Measurements from ENCODE around the gene TRIM59.

The TRIM59 gene

DNA sequence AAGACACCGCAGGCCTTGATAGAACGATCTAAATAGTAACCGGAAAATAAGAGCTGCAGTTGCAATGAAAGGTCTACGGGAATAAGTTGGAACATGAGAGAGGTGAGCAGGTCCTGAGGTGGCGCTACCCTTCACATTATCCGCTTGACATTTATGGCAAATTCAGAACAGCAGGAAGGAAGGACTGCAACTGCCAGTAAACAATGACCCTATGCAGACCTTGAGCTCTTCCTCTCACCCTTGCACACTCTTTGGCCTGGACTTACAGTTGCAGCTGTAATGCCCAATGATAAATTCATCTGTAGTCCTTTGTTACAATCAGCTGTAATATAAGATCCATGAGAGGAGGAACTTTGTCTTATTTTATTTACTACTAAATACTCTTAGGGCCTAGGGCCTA is 32.3 kb upstream of the TRIM59 start:
- DNase-seq (ENCODE audit: low read depth) = no peak
- no peak overlapping the region for H3K4me3 ChIP-seq (ENCODE audit: low read depth, low read length)
- TF ChIP-seq MYC (IDR thresholded peaks at IDR 0.05; ENCODE audit: low read depth, low read length) = no peak
- TF ChIP-seq, protein P1, sequence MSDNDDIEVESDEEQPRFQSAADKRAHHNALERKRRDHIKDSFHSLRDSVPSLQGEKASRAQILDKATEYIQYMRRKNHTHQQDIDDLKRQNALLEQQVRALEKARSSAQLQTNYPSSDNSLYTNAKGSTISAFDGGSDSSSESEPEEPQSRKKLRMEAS (IDR thresholded peaks at IDR 0.05; ENCODE audit: low read depth, low read length) = no peak
- no peak for TF ChIP-seq POLR2A (IDR thresholded peaks at IDR 0.05; ENCODE audit: extremely low read depth, insufficient read length)
- TF ChIP-seq, protein P2, sequence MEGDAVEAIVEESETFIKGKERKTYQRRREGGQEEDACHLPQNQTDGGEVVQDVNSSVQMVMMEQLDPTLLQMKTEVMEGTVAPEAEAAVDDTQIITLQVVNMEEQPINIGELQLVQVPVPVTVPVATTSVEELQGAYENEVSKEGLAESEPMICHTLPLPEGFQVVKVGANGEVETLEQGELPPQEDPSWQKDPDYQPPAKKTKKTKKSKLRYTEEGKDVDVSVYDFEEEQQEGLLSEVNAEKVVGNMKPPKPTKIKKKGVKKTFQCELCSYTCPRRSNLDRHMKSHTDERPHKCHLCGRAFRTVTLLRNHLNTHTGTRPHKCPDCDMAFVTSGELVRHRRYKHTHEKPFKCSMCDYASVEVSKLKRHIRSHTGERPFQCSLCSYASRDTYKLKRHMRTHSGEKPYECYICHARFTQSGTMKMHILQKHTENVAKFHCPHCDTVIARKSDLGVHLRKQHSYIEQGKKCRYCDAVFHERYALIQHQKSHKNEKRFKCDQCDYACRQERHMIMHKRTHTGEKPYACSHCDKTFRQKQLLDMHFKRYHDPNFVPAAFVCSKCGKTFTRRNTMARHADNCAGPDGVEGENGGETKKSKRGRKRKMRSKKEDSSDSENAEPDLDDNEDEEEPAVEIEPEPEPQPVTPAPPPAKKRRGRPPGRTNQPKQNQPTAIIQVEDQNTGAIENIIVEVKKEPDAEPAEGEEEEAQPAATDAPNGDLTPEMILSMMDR (IDR thresholded peaks at IDR 0.05; ENCODE audit: low read depth, low read length) = no peak

DNA sequence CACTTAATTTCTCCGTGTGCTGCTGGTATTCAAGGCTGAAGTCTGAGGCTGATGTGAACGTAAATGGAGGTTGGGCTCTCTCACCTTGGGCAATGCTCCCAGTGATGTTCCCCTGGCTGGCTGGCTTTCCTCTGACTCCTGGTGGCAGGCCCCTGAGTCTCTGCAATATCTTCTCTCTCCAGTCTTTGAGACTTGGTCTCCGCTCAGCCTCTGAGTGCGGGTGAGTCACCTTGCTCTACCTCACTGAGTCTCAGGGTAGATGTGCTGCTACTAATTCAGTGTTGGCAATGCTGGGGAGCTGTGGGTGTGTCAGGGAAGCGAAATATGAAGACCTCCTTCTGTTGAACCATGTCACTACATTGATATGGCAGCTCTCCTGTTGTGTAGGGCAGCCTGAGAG is 31.3 kb upstream of the TRIM59 start:
- TF ChIP-seq POLR2A (IDR thresholded peaks at IDR 0.05; ENCODE audit: extremely low read depth, insufficient read length) (no peak), MYC (IDR thresholded peaks at IDR 0.05; ENCODE audit: low read depth, low read length) (no peak)
- TF ChIP-seq, protein P1 (IDR thresholded peaks at IDR 0.05; ENCODE audit: low read depth, low read length) = no peak
- TF ChIP-seq, protein P2 (IDR thresholded peaks at IDR 0.05; ENCODE audit: low read depth, low read length) = no peak
- no peak for DNase-seq (ENCODE audit: low read depth)
- no peak overlapping the region for H3K4me3 ChIP-seq (ENCODE audit: low read depth, low read length)

DNA sequence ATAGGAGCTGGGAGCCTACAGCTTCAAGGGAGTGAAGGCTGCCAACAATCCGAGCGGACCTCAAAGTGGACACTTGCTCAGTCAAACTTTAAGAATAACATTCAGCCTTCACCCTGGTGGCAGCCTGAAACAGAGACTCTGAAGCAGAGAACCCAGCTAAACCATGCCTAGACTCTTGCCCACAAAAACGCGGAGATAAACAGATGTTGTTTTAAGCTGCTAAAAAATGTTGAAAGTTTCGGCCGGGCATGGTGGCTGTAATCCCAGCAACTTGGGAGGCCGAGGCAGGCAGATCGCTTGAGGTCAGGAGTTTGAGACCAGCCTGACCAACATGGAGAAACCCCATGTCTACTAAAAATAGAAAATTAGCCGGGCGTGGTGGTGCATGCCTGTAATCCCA is 29.8 kb upstream of the TRIM59 start:
- DNase-seq (ENCODE audit: low read depth) = no peak

DNA sequence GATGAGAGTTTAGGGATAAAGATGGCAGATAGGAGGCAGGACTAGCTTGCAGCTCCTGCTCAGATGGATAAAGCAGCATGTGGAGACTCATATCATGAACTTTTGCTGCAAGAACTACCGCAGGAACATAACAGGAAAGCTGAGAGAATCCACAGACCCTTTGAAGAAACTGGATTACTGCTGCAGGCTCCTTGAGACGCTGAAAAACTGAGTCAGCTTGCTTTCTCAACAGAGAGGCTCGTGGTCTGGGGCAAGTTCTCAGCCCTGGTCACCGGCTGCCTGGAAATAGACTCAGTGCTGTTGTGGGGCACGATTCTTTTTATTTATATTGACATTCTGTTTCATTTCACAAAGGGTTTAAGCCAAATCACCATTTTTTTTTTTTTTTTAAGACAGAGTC is 28.8 kb upstream of the TRIM59 start:
- DNase-seq (ENCODE audit: low read depth) = no peak
- no peak overlapping the region for H3K4me3 ChIP-seq (ENCODE audit: low read depth, low read length)
- TF ChIP-seq, protein P2 (IDR thresholded peaks at IDR 0.05; ENCODE audit: low read depth, low read length) = no peak
- TF ChIP-seq POLR2A (IDR thresholded peaks at IDR 0.05; ENCODE audit: extremely low read depth, insufficient read length) (no peak), MYC (IDR thresholded peaks at IDR 0.05; ENCODE audit: low read depth, low read length) (no peak)
- TF ChIP-seq, protein P1 (IDR thresholded peaks at IDR 0.05; ENCODE audit: low read depth, low read length) = no peak

More for the DNA sequence above, 29.8 kb upstream of the TRIM59 start:
- H3K4me3 ChIP-seq (ENCODE audit: low read depth, low read length) = no peak overlapping the region
- TF ChIP-seq, protein P2 (IDR thresholded peaks at IDR 0.05; ENCODE audit: low read depth, low read length) = no peak
- TF ChIP-seq MYC (IDR thresholded peaks at IDR 0.05; ENCODE audit: low read depth, low read length) (no peak), POLR2A (IDR thresholded peaks at IDR 0.05; ENCODE audit: extremely low read depth, insufficient read length) (no peak)
- TF ChIP-seq, protein P1 (IDR thresholded peaks at IDR 0.05; ENCODE audit: low read depth, low read length) = no peak

DNA sequence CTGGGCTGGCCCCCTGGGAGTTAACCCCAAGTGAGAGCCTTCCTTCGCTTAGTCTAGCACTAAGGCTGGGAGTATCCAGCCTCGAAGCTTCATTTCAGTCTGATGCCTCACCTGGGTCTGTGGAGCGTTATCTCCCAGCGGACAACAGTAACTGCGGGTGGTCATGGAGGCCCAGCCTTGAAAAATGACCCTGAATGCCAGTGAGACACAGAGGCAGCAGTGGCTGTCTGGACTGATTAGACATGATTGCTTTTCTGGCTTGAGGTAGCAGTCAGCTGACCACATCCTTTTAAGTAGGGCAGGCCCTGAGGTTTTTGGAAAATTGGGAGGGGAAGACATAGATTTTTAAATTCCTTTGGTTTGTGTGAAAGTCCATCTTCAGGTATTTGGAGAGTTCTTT is 28.2 kb upstream of the TRIM59 start:
- H3K4me3 ChIP-seq (ENCODE audit: low read depth, low read length) = no peak overlapping the region
- TF ChIP-seq, protein P1 (IDR thresholded peaks at IDR 0.05; ENCODE audit: low read depth, low read length) = no peak
- TF ChIP-seq, protein P2 (IDR thresholded peaks at IDR 0.05; ENCODE audit: low read depth, low read length) = no peak
- no peak for TF ChIP-seq POLR2A (IDR thresholded peaks at IDR 0.05; ENCODE audit: extremely low read depth, insufficient read length)
- no peak for TF ChIP-seq MYC (IDR thresholded peaks at IDR 0.05; ENCODE audit: low read depth, low read length)
- no peak for DNase-seq (ENCODE audit: low read depth)

DNA sequence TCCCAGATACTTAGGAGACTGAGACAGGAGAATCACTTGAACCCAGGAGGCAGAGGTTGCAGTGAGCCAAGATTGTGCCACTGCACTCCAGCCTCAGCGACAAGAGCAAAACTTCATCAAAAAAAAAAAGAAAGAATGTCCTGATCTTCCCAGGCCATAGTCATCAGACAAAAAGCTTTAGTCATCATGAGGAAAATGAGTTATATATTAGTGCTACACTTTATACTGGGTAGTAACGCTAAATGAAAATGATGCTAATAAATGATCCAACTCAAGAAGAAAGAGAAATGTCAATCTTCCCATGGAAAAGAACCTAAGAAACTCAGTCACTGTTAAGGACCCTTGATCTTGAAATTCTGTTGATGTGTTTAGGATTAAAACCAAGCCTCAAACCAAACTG is 26.3 kb upstream of the TRIM59 start:
- no peak for DNase-seq (ENCODE audit: low read depth)
- TF ChIP-seq, protein P2 (IDR thresholded peaks at IDR 0.05; ENCODE audit: low read depth, low read length) = no peak
- no peak for TF ChIP-seq MYC (IDR thresholded peaks at IDR 0.05; ENCODE audit: low read depth, low read length)
- TF ChIP-seq, protein P1 (IDR thresholded peaks at IDR 0.05; ENCODE audit: low read depth, low read length) = no peak
- TF ChIP-seq POLR2A (IDR thresholded peaks at IDR 0.05; ENCODE audit: extremely low read depth, insufficient read length) = no peak

More for the DNA sequence above, 26.3 kb upstream of the TRIM59 start:
- H3K4me3 ChIP-seq (ENCODE audit: low read depth, low read length) = no peak overlapping the region

Data from NB4 (cell line).